ENCODE results near the gene CDH4.

Gene CDH4

GRCh38 chr20:61442075-61442670 lies 190.1 kb downstream of the CDH4 start:
- H3K27me3 ChIP-seq (ENCODE audit: insufficient read depth, low read length): no peaks in the 10 kb centered on the region
- no peak overlapping the region for H4K12ac ChIP-seq (ENCODE audit: low read depth, low read length)
- H3K18ac ChIP-seq (ENCODE audit: low read length): no peak overlapping the region
- no peak overlapping the region for H2AK5ac ChIP-seq (ENCODE audit: low read length)
- H3K23ac ChIP-seq (ENCODE audit: low read length): no peak overlapping the region
- H3K27ac ChIP-seq (ENCODE audit: low read depth, low read length): no peak overlapping the region
- H3K4ac ChIP-seq (ENCODE audit: low read depth, low read length): no peak overlapping the region
- no peak overlapping the region for H3K4me2 ChIP-seq (ENCODE audit: low read length)
- H3K79me2 ChIP-seq (ENCODE audit: control insufficient read depth, insufficient read depth, low read length, poor library complexity): no peaks in the 10 kb centered on the region
- DNase-seq: no peak
- no peak overlapping the region for H4K91ac ChIP-seq (ENCODE audit: low read depth, low read length)
- no peak overlapping the region for H2AFZ ChIP-seq (ENCODE audit: insufficient read depth, low read length, poor library complexity)
- H3K9me3 ChIP-seq (ENCODE audit: insufficient read depth, low read depth, low read length): peaks cover 3% of the 10 kb centered on the region
- no peak overlapping the region for H3K4me3 ChIP-seq (ENCODE audit: low read depth, low read length)
- WGBS (ENCODE audit: extremely low coverage, insufficient coverage, insufficient read length): no CpG with 5 or more reads among the region's 13 CpGs
- H2BK5ac ChIP-seq (ENCODE audit: low read depth, low read length, poor library complexity): no peak overlapping the region
- H3K79me1 ChIP-seq (ENCODE audit: low read length): no peaks in the 10 kb centered on the region
- H2BK12ac ChIP-seq (ENCODE audit: low read length): no peak overlapping the region
- H4K8ac ChIP-seq (ENCODE audit: low read depth, low read length): no peak overlapping the region
- no peak overlapping the region for H3K14ac ChIP-seq (ENCODE audit: low read length)
- no peak overlapping the region for H2BK120ac ChIP-seq (ENCODE audit: insufficient read depth, low read length, poor library complexity)
- H3K36me3 ChIP-seq (ENCODE audit: control insufficient read depth in 1 of 2, insufficient read depth in 2 of 2, low read length in 2 of 2): no peaks in the 10 kb centered on the region
- H3K9ac ChIP-seq (ENCODE audit: low read length): no peak overlapping the region
- H3K4me1 ChIP-seq (ENCODE audit: control insufficient read depth in 1 of 2, insufficient read depth in 2 of 2, low read length in 2 of 2): peaks cover 0 to 2% of the 10 kb centered on the region in 2 experiments

- no peak overlapping the region for H4K12ac ChIP-seq (ENCODE audit: low read depth, low read length)
- H2AFZ ChIP-seq (ENCODE audit: insufficient read depth, low read length, poor library complexity): no peak overlapping the region
- H2BK5ac ChIP-seq (ENCODE audit: low read depth, low read length, poor library complexity): no peak overlapping the region
- no peaks in the 10 kb centered on the region for H3K79me2 ChIP-seq (ENCODE audit: control insufficient read depth, insufficient read depth, low read length, poor library complexity)
- no peak overlapping the region for H2BK12ac ChIP-seq (ENCODE audit: low read length)
- no peaks in the 10 kb centered on the region for H3K79me1 ChIP-seq (ENCODE audit: low read length)
- no peak overlapping the region for H3K4ac ChIP-seq (ENCODE audit: low read depth, low read length)
- H3K27ac ChIP-seq (ENCODE audit: low read depth, low read length): no peak overlapping the region
- H3K18ac ChIP-seq (ENCODE audit: low read length): no peak overlapping the region
- no peak overlapping the region for H3K23ac ChIP-seq (ENCODE audit: low read length)
- no peak overlapping the region for H3K4me3 ChIP-seq (ENCODE audit: low read depth, low read length)
- no peak overlapping the region for H2BK120ac ChIP-seq (ENCODE audit: insufficient read depth, low read length, poor library complexity)
- no peak overlapping the region for H4K91ac ChIP-seq (ENCODE audit: low read depth, low read length)
- DNase-seq: no peak
- no peaks in the 10 kb centered on the region for H3K4me1 ChIP-seq (ENCODE audit: control insufficient read depth in 1 of 2, insufficient read depth in 2 of 2, low read length in 2 of 2)
- no peak overlapping the region for H2AK5ac ChIP-seq (ENCODE audit: low read length)
- H3K14ac ChIP-seq (ENCODE audit: low read length): no peak overlapping the region
- H3K36me3 ChIP-seq (ENCODE audit: control insufficient read depth in 1 of 2, insufficient read depth in 2 of 2, low read length in 2 of 2): no peaks in the 10 kb centered on the region
- no peak overlapping the region for H4K8ac ChIP-seq (ENCODE audit: low read depth, low read length)
- no peaks in the 10 kb centered on the region for H3K27me3 ChIP-seq (ENCODE audit: insufficient read depth, low read length)
- no peak overlapping the region for H3K9ac ChIP-seq (ENCODE audit: low read length)
- whole genome bisulfite sequencing (ENCODE audit: extremely low coverage, insufficient coverage, insufficient read length): no CpG with 5 or more reads among the region's 6 CpGs
- H3K9me3 ChIP-seq (ENCODE audit: insufficient read depth, low read depth, low read length): peaks cover 3% of the 10 kb centered on the region
- no peak overlapping the region for H3K4me2 ChIP-seq (ENCODE audit: low read length)
Measured at GRCh38 chr20:61442718-61443117, 190.7 kb downstream of the CDH4 start.

- H3K14ac ChIP-seq (ENCODE audit: low read length): no peak overlapping the region
- H3K27ac ChIP-seq (ENCODE audit: low read depth, low read length): no peak overlapping the region
- H3K4ac ChIP-seq (ENCODE audit: low read depth, low read length): no peak overlapping the region
- H3K4me2 ChIP-seq (ENCODE audit: low read length): no peak overlapping the region
- H3K4me1 ChIP-seq (ENCODE audit: control insufficient read depth in 1 of 2, insufficient read depth in 2 of 2, low read length in 2 of 2): no peaks in the 10 kb centered on the region
- no peak overlapping the region for H3K18ac ChIP-seq (ENCODE audit: low read length)
- no peak overlapping the region for H4K8ac ChIP-seq (ENCODE audit: low read depth, low read length)
- DNase-seq: no peak
- no peak overlapping the region for H2BK12ac ChIP-seq (ENCODE audit: low read length)
- peaks cover 3% of the 10 kb centered on the region for H3K9me3 ChIP-seq (ENCODE audit: insufficient read depth, low read depth, low read length)
- H3K79me2 ChIP-seq (ENCODE audit: control insufficient read depth, insufficient read depth, low read length, poor library complexity): no peaks in the 10 kb centered on the region
- no peak overlapping the region for H4K91ac ChIP-seq (ENCODE audit: low read depth, low read length)
- H3K4me3 ChIP-seq (ENCODE audit: low read depth, low read length): no peak overlapping the region
- H3K9ac ChIP-seq (ENCODE audit: low read length): no peak overlapping the region
- no peaks in the 10 kb centered on the region for H3K27me3 ChIP-seq (ENCODE audit: insufficient read depth, low read length)
- no CpG with 5 or more reads among the region's 12 CpGs for WGBS (ENCODE audit: extremely low coverage, insufficient coverage, insufficient read length)
- no peak overlapping the region for H2BK5ac ChIP-seq (ENCODE audit: low read depth, low read length, poor library complexity)
- H3K23ac ChIP-seq (ENCODE audit: low read length): no peak overlapping the region
- H3K79me1 ChIP-seq (ENCODE audit: low read length): no peaks in the 10 kb centered on the region
- H2AFZ ChIP-seq (ENCODE audit: insufficient read depth, low read length, poor library complexity): no peak overlapping the region
- H2AK5ac ChIP-seq (ENCODE audit: low read length): no peak overlapping the region
- no peak overlapping the region for H4K12ac ChIP-seq (ENCODE audit: low read depth, low read length)
- H3K36me3 ChIP-seq (ENCODE audit: control insufficient read depth in 1 of 2, insufficient read depth in 2 of 2, low read length in 2 of 2): no peaks in the 10 kb centered on the region
- H2BK120ac ChIP-seq (ENCODE audit: insufficient read depth, low read length, poor library complexity): no peak overlapping the region
Measured at GRCh38 chr20:61443443-61444126, 191.5 kb downstream of the CDH4 start.

- no peak overlapping the region for H3K27ac ChIP-seq (ENCODE audit: low read depth, low read length)
- DNase-seq: no peak
- no peak overlapping the region for H3K4ac ChIP-seq (ENCODE audit: low read depth, low read length)
- no peaks in the 10 kb centered on the region for H3K79me1 ChIP-seq (ENCODE audit: low read length)
- no peak overlapping the region for H2AFZ ChIP-seq (ENCODE audit: insufficient read depth, low read length, poor library complexity)
- no CpG with 5 or more reads among the region's 5 CpGs for whole genome bisulfite sequencing (ENCODE audit: extremely low coverage, insufficient coverage, insufficient read length)
- no peaks in the 10 kb centered on the region for H3K36me3 ChIP-seq (ENCODE audit: control insufficient read depth in 1 of 2, insufficient read depth in 2 of 2, low read length in 2 of 2)
- H4K91ac ChIP-seq (ENCODE audit: low read depth, low read length): no peak overlapping the region
- H3K23ac ChIP-seq (ENCODE audit: low read length): no peak overlapping the region
- no peaks in the 10 kb centered on the region for H3K4me1 ChIP-seq (ENCODE audit: control insufficient read depth in 1 of 2, insufficient read depth in 2 of 2, low read length in 2 of 2)
- no peak overlapping the region for H4K12ac ChIP-seq (ENCODE audit: low read depth, low read length)
- H2BK120ac ChIP-seq (ENCODE audit: insufficient read depth, low read length, poor library complexity): no peak overlapping the region
- no peak overlapping the region for H2BK12ac ChIP-seq (ENCODE audit: low read length)
- no peak overlapping the region for H4K8ac ChIP-seq (ENCODE audit: low read depth, low read length)
- H3K18ac ChIP-seq (ENCODE audit: low read length): no peak overlapping the region
- no peak overlapping the region for H2BK5ac ChIP-seq (ENCODE audit: low read depth, low read length, poor library complexity)
- no peaks in the 10 kb centered on the region for H3K79me2 ChIP-seq (ENCODE audit: control insufficient read depth, insufficient read depth, low read length, poor library complexity)
- peak overlapping the region; percentile 51 for H3K9ac ChIP-seq (ENCODE audit: low read length)
- H2AK5ac ChIP-seq (ENCODE audit: low read length): no peak overlapping the region
- H3K9me3 ChIP-seq (ENCODE audit: insufficient read depth, low read depth, low read length): no peaks in the 10 kb centered on the region
- H3K14ac ChIP-seq (ENCODE audit: low read length): no peak overlapping the region
- H3K27me3 ChIP-seq (ENCODE audit: insufficient read depth, low read length): no peaks in the 10 kb centered on the region
- no peak overlapping the region for H3K4me3 ChIP-seq (ENCODE audit: low read depth, low read length)
- H3K4me2 ChIP-seq (ENCODE audit: low read length): no peak overlapping the region
Measured at GRCh38 chr20:61444637-61445036, 192.6 kb downstream of the CDH4 start.
